ENCODE results near the gene APOM. TPM values are rescaled to one million over a fixed set of nuclear protein-coding genes. Genes with fewer than 3 reads are reported as not detected.

Gene APOM
- total RNA-seq, 1 donor from 2014 or later = 3.4 TPM

DNA sequence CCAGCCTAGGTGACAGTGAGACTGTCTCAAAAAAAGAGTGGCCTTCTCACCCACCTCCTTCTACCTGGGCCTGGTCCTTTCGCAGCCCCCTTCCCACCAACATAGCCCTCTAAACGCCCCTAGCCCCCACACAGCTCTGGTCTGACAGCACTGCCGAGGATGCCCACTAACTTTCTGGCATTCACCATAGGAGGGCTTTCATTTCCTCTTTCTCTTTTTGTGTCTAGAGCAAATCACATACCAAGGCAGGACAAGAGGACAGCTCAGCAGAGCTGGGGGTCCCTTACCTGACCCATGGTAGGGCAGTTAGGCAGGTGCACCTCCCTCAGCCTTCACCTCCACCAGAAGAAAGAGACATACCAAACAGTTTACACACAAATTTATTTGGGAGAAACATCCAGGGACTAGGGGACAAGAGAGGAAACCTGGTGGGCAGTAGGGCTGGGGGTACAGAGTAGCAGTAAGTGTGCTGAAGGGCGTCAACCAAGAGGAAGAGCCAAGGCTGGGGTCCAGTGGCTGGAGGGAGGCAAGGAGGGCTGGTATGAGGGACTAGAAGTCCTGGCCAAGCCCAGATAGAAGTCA is 20.7 kb downstream of the APOM start:
- TF ChIP-seq, protein P1, sequence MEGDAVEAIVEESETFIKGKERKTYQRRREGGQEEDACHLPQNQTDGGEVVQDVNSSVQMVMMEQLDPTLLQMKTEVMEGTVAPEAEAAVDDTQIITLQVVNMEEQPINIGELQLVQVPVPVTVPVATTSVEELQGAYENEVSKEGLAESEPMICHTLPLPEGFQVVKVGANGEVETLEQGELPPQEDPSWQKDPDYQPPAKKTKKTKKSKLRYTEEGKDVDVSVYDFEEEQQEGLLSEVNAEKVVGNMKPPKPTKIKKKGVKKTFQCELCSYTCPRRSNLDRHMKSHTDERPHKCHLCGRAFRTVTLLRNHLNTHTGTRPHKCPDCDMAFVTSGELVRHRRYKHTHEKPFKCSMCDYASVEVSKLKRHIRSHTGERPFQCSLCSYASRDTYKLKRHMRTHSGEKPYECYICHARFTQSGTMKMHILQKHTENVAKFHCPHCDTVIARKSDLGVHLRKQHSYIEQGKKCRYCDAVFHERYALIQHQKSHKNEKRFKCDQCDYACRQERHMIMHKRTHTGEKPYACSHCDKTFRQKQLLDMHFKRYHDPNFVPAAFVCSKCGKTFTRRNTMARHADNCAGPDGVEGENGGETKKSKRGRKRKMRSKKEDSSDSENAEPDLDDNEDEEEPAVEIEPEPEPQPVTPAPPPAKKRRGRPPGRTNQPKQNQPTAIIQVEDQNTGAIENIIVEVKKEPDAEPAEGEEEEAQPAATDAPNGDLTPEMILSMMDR (IDR thresholded peaks at IDR 0.05; ENCODE audit: unreplicated experiment) = no peak
- peaks cover 11% of the 10 kb centered on the region for H3K4me1 Mint-ChIP-seq
- peaks cover 11% of the 10 kb centered on the region for H3K36me3 Mint-ChIP-seq
- no peaks in the 10 kb centered on the region for H3K9me3 Mint-ChIP-seq
- DNase-seq (ENCODE audit: low spot score in 2 of 2, unreplicated experiment in 2 of 2) = no peak
- H3K4me3 Mint-ChIP-seq = no peak overlapping the region
- no peak overlapping the region for H3K27ac Mint-ChIP-seq
- no peaks in the 10 kb centered on the region for H3K27me3 Mint-ChIP-seq (ENCODE audit: low read depth)

DNA sequence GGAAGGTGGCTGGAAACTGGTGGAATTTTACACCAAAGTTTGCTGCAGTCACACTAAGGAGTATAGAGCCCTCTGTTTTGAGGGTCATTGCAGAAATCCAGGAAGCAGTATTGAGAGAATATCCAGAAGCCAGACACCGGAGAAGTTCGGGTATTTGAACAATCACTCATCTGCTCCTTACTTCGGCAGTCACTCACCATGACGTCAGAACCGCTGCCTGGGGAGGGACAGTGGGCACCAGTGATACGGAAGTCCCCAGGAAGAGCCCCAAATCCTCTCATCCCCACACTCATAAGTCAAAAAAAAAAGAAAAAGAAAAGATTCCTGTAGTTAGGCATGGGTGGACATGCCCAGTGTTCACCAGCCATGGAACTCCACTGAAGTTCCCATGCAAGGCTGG is 21.2 kb downstream of the APOM start:
- Mint-ChIP-seq H3K36me3 (peaks cover 8% of the 10 kb centered on the region), H3K27me3 (ENCODE audit: low read depth) (no peaks in the 10 kb centered on the region), H3K4me1 (peaks cover 14% of the 10 kb centered on the region), H3K27ac (no peak overlapping the region), H3K9me3 (no peaks in the 10 kb centered on the region), H3K4me3 (no peak overlapping the region)
- no peak for DNase-seq (ENCODE audit: low spot score in 2 of 2, unreplicated experiment in 2 of 2)
- TF ChIP-seq, protein P1 (IDR thresholded peaks at IDR 0.05; ENCODE audit: unreplicated experiment) = no peak

DNA sequence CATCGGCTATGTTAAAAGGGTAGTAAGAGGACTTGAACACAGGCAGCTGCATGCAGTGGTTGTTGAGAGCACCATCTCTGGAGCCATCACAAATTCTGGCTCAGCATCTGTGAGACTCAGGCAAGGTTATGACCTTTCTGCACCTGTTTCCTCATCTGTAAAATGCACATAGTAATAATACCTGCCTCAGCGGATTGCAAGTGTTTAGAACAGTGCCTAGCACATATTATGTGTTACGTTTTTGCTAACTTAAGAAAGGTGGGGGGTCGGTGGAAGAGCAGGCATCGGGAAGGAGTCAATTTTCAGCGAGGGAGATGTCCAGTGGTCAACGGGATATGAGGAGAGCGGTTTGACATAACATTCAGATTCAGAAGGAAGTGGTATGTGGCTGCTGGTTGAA is 22.3 kb downstream of the APOM start:
- Mint-ChIP-seq H3K4me1 (peaks cover 15% of the 10 kb centered on the region), H3K27me3 (ENCODE audit: low read depth) (no peaks in the 10 kb centered on the region), H3K9me3 (no peaks in the 10 kb centered on the region), H3K36me3 (peaks cover 3% of the 10 kb centered on the region), H3K4me3 (no peak overlapping the region), H3K27ac (no peak overlapping the region)
- TF ChIP-seq, protein P1 (IDR thresholded peaks at IDR 0.05; ENCODE audit: unreplicated experiment) = no peak
- no peak for DNase-seq (ENCODE audit: low spot score in 2 of 2, unreplicated experiment in 2 of 2)

DNA sequence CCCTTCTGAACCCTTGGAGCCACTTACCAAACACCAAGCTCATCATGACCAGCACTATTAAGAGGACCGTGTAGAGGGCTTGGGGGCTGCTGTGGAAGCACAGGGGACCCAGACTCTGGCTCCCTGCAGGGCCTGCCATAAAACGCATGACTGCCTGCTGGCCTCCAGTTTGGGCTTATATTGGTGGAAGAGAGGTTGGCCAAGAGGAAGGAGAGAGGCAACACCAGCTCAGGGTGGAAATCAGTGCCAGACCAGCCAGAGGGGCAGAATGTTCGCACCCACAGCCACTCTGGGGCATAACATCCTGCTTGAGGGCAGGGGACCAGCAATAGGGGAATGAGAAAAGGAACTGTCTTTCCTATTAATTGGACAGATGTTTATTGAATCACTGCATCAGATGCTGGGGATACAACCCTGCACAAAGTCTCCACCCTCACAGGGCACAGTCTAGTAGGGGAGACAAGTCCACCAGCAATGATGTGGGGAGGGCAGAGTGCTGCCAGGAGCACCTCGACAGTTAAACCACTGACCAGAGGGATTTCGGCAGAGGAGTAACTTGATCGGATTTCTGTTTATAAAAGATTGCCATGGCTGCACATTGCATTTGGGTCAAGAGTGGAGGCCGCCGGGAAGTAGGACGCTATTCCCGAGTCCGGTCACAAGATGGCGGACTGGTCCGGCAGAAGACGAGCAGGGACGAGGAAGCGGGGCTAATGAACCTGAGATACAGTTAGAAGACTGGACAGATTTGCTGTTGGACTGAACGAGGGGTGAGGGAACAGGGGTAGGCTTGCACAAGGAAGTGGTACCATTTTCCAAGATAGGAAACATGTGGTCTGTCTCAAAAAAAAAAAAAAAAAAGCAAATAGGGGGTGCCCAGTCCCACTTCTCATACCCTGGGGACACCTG is 24.8 kb downstream of the APOM start, which contains the start of gene LY6G5C:
Gene LY6G5C (minus strand): TSS at position 842 of the 909 bp plus-strand sequence. CDS start 694 bp downstream, at position 148.
- H3K4me3 Mint-ChIP-seq = peak within 1 kb of the TSS; percentile 80
- H3K27ac Mint-ChIP-seq = peak within 1 kb of the TSS; percentile 75
- H3K36me3 Mint-ChIP-seq = peaks cover under 1% of the 10 kb centered on the region
- TF ChIP-seq, protein P1 (IDR thresholded peaks at IDR 0.05; ENCODE audit: unreplicated experiment) = no peak
- peak; percentile 62 to 75 for DNase-seq (ENCODE audit: low spot score in 2 of 2, unreplicated experiment in 2 of 2)
- no peaks in the 10 kb centered on the region for H3K27me3 Mint-ChIP-seq (ENCODE audit: low read depth)
- peaks cover 22% of the 10 kb centered on the region for H3K4me1 Mint-ChIP-seq
- H3K9me3 Mint-ChIP-seq = no peaks in the 10 kb centered on the region

DNA sequence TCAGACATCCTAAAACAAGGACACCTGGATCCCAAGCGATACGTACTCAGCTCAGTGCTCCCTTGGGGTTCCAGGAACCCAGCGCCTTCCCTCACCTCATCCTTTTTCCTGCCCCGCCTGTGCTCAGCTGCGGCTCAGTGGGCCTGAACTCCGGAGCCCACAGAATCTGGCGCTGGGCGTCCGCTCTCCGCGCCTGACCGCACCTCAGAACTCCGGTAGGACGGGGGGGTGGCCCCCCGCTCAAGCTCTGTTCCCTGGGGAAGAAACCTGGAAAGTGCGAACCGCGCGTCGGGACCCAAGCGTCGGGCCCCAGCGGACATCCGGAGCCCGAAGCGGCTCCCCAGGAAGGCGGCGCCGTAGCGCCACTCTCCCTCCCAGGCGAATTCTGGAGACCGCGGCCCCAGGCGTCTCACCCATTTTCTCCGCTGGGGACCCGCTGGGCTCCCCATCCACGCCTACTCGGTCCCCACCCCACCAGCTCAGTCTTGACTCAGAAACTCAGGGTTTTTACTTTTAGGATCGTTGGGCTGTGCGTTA is 25.5 kb downstream of the APOM start:
- Mint-ChIP-seq H3K36me3 (peaks cover 6% of the 10 kb centered on the region), H3K27ac (peak overlapping the region; percentile 75), H3K4me1 (peaks cover 22% of the 10 kb centered on the region), H3K27me3 (ENCODE audit: low read depth) (no peaks in the 10 kb centered on the region), H3K4me3 (peak overlapping the region; percentile 80), H3K9me3 (no peaks in the 10 kb centered on the region)
- peak in 1 of 2 experiments; percentile 54 for DNase-seq (ENCODE audit: low spot score in 2 of 2, unreplicated experiment in 2 of 2)
- TF ChIP-seq, protein P1 (IDR thresholded peaks at IDR 0.05; ENCODE audit: unreplicated experiment) = no peak

Data from mesothelial cell of epicardium (in vitro differentiated cells).